ENCODE measurements around the gene SERPINB3.
"Not testable (repeated sequence)": the region's sequence is repeated elsewhere in the genome, so short reads cannot be mapped to it uniquely, and the experiment has no call there.

SERPINB3 gene

GRCh38 chr18:63684718-63685117 lies 23.0 kb upstream of the SERPINB3 start:
- Histone ChIP-seq H3K36me3 (ENCODE audit: control insufficient read depth, insufficient read depth, low read length) (no peaks in the 10 kb centered on the region), H3K4me1 (ENCODE audit: control insufficient read depth, insufficient read depth, low read length, poor library complexity, severe bottlenecking) (no peaks in the 10 kb centered on the region), H3K27me3 (replicated peaks; ENCODE audit: control insufficient read depth, insufficient read depth, low read length, poor library complexity, severe bottlenecking) (no peaks in the 10 kb centered on the region), H3K27ac (ENCODE audit: insufficient read depth, low read length, poor library complexity, severe bottlenecking) (no peak overlapping the region), H3K9me3 (ENCODE audit: control insufficient read depth, low read length) (no peaks in the 10 kb centered on the region), H3K4me3 (ENCODE audit: insufficient read depth, low read depth, low read length, poor library complexity, severe bottlenecking) (no peak overlapping the region)
- no peak for DNase-seq

- Histone ChIP-seq H3K9me3 (ENCODE audit: control insufficient read depth, low read length) (no peaks in the 10 kb centered on the region), H3K27me3 (replicated peaks; ENCODE audit: control insufficient read depth, insufficient read depth, low read length, poor library complexity, severe bottlenecking) (no peaks in the 10 kb centered on the region), H3K36me3 (ENCODE audit: control insufficient read depth, insufficient read depth, low read length) (no peaks in the 10 kb centered on the region), H3K27ac (ENCODE audit: insufficient read depth, low read length, poor library complexity, severe bottlenecking) (no peak overlapping the region), H3K4me1 (ENCODE audit: control insufficient read depth, insufficient read depth, low read length, poor library complexity, severe bottlenecking) (no peaks in the 10 kb centered on the region), H3K4me3 (ENCODE audit: insufficient read depth, low read depth, low read length, poor library complexity, severe bottlenecking) (no peak overlapping the region)
- no peak for DNase-seq
Measured at GRCh38 chr18:63683890-63684289, 22.2 kb upstream of the SERPINB3 start.

- Histone ChIP-seq H3K4me3 (ENCODE audit: insufficient read depth, low read depth, low read length, poor library complexity, severe bottlenecking) (no peak overlapping the region), H3K9me3 (ENCODE audit: control insufficient read depth, low read length) (no peaks in the 10 kb centered on the region), H3K27ac (ENCODE audit: insufficient read depth, low read length, poor library complexity, severe bottlenecking) (no peak overlapping the region), H3K27me3 (replicated peaks; ENCODE audit: control insufficient read depth, insufficient read depth, low read length, poor library complexity, severe bottlenecking) (no peaks in the 10 kb centered on the region), H3K4me1 (ENCODE audit: control insufficient read depth, insufficient read depth, low read length, poor library complexity, severe bottlenecking) (no peaks in the 10 kb centered on the region), H3K36me3 (ENCODE audit: control insufficient read depth, insufficient read depth, low read length) (no peaks in the 10 kb centered on the region)
- DNase-seq, result no peak
Measured at GRCh38 chr18:63683152-63683551, 21.5 kb upstream of the SERPINB3 start.

- H3K9me3 ChIP-seq (ENCODE audit: control insufficient read depth, low read length), result no peaks in the 10 kb centered on the region
- no peaks in the 10 kb centered on the region for H3K36me3 ChIP-seq (ENCODE audit: control insufficient read depth, insufficient read depth, low read length)
- DNase-seq, result no peak
- H3K27me3 ChIP-seq (replicated peaks; ENCODE audit: control insufficient read depth, insufficient read depth, low read length, poor library complexity, severe bottlenecking), result no peaks in the 10 kb centered on the region
- H3K27ac ChIP-seq (ENCODE audit: insufficient read depth, low read length, poor library complexity, severe bottlenecking), result no peak overlapping the region
- no peaks in the 10 kb centered on the region for H3K4me1 ChIP-seq (ENCODE audit: control insufficient read depth, insufficient read depth, low read length, poor library complexity, severe bottlenecking)
- H3K4me3 ChIP-seq (ENCODE audit: insufficient read depth, low read depth, low read length, poor library complexity, severe bottlenecking), result no peak overlapping the region
Measured at GRCh38 chr18:63681449-63682340, 20.0 kb upstream of the SERPINB3 start.

GRCh38 chr18:63679820-63680606 lies 18.3 kb upstream of the SERPINB3 start:
- no peaks in the 10 kb centered on the region for H3K4me1 ChIP-seq (ENCODE audit: control insufficient read depth, insufficient read depth, low read length, poor library complexity, severe bottlenecking)
- H3K36me3 ChIP-seq (ENCODE audit: control insufficient read depth, insufficient read depth, low read length), result no peaks in the 10 kb centered on the region
- H3K27me3 ChIP-seq (replicated peaks; ENCODE audit: control insufficient read depth, insufficient read depth, low read length, poor library complexity, severe bottlenecking), result no peaks in the 10 kb centered on the region
- no peak overlapping the region for H3K4me3 ChIP-seq (ENCODE audit: insufficient read depth, low read depth, low read length, poor library complexity, severe bottlenecking)
- no peak for DNase-seq
- H3K27ac ChIP-seq (ENCODE audit: insufficient read depth, low read length, poor library complexity, severe bottlenecking), result no peak overlapping the region
- H3K9me3 ChIP-seq (ENCODE audit: control insufficient read depth, low read length), result no peaks in the 10 kb centered on the region

- Histone ChIP-seq H3K27me3 (replicated peaks; ENCODE audit: control insufficient read depth, insufficient read depth, low read length, poor library complexity, severe bottlenecking) (no peaks in the 10 kb centered on the region), H3K36me3 (ENCODE audit: control insufficient read depth, insufficient read depth, low read length) (no peaks in the 10 kb centered on the region), H3K4me1 (ENCODE audit: control insufficient read depth, insufficient read depth, low read length, poor library complexity, severe bottlenecking) (no peaks in the 10 kb centered on the region), H3K4me3 (ENCODE audit: insufficient read depth, low read depth, low read length, poor library complexity, severe bottlenecking) (no peak overlapping the region), H3K9me3 (ENCODE audit: control insufficient read depth, low read length) (no peaks in the 10 kb centered on the region), H3K27ac (ENCODE audit: insufficient read depth, low read length, poor library complexity, severe bottlenecking) (no peak overlapping the region)
- DNase-seq, result no peak
Measured at GRCh38 chr18:63677500-63678225, 16.0 kb upstream of the SERPINB3 start.

- Histone ChIP-seq H3K4me1 (ENCODE audit: control insufficient read depth, insufficient read depth, low read length, poor library complexity, severe bottlenecking) (no peaks in the 10 kb centered on the region), H3K4me3 (ENCODE audit: insufficient read depth, low read depth, low read length, poor library complexity, severe bottlenecking) (no peak overlapping the region), H3K27ac (ENCODE audit: insufficient read depth, low read length, poor library complexity, severe bottlenecking) (no peak overlapping the region), H3K9me3 (ENCODE audit: control insufficient read depth, low read length) (peaks cover under 1% of the 10 kb centered on the region), H3K36me3 (ENCODE audit: control insufficient read depth, insufficient read depth, low read length) (no peaks in the 10 kb centered on the region), H3K27me3 (replicated peaks; ENCODE audit: control insufficient read depth, insufficient read depth, low read length, poor library complexity, severe bottlenecking) (no peaks in the 10 kb centered on the region)
- no peak for DNase-seq
Measured at GRCh38 chr18:63676526-63677323, 15.0 kb upstream of the SERPINB3 start.

- Histone ChIP-seq H3K9me3 (ENCODE audit: control insufficient read depth, low read length) (no peaks in the 10 kb centered on the region), H3K27ac (ENCODE audit: insufficient read depth, low read length, poor library complexity, severe bottlenecking) (no peak overlapping the region), H3K36me3 (ENCODE audit: control insufficient read depth, insufficient read depth, low read length) (no peaks in the 10 kb centered on the region), H3K4me3 (ENCODE audit: insufficient read depth, low read depth, low read length, poor library complexity, severe bottlenecking) (no peak overlapping the region), H3K27me3 (replicated peaks; ENCODE audit: control insufficient read depth, insufficient read depth, low read length, poor library complexity, severe bottlenecking) (no peaks in the 10 kb centered on the region), H3K4me1 (ENCODE audit: control insufficient read depth, insufficient read depth, low read length, poor library complexity, severe bottlenecking) (no peaks in the 10 kb centered on the region)
- no peak for DNase-seq
Measured at GRCh38 chr18:63664571-63664970, 2.9 kb upstream of the SERPINB3 start.

GRCh38 chr18:63658920-63659319 lies 2.8 kb downstream of the SERPINB3 start:
- H3K4me3 ChIP-seq (ENCODE audit: insufficient read depth, low read depth, low read length, poor library complexity, severe bottlenecking); H3K36me3 ChIP-seq (ENCODE audit: control insufficient read depth, insufficient read depth, low read length); H3K4me1 ChIP-seq (ENCODE audit: control insufficient read depth, insufficient read depth, low read length, poor library complexity, severe bottlenecking); H3K9me3 ChIP-seq (ENCODE audit: control insufficient read depth, low read length); H3K27ac ChIP-seq (ENCODE audit: insufficient read depth, low read length, poor library complexity, severe bottlenecking); DNase-seq; H3K27me3 ChIP-seq (replicated peaks; ENCODE audit: control insufficient read depth, insufficient read depth, low read length, poor library complexity, severe bottlenecking): not testable (repeated sequence)

Measured in effector memory CD4-positive, alpha-beta T cell (primary cell).